GM04503 (cell line): ENCODE results near the gene GLMN.
A peak's percentile ranks its signal among the peaks of the same experiment; 100 is the strongest.

Experiments
- DNase-seq: peaks from one replicate; pipeline ENCODE4 v3.0.0-alpha.2; 2012; ENCODE audit warnings: low read depth

Gene GLMN

GRCh38 chr1:92298573-92299476 is at the start of gene GLMN, which contains the start of gene RPAP2:
TSS of gene GLMN (minus strand) at chr1:92298987. CDS start at chr1:92297999, 988 bp downstream.
TSS of gene RPAP2 (plus strand) at chr1:92299059. CDS start at chr1:92299074, 15 bp downstream.
- peak; percentile 47 for DNase-seq

GRCh38 chr1:92346866-92347640 is 48.3 kb upstream of the GLMN start:
- DNase-seq: no peak

GRCh38 chr1:92343061-92343460 is 44.3 kb upstream of the GLMN start:
- no peak for DNase-seq

GRCh38 chr1:92342401-92342800 is 43.6 kb upstream of the GLMN start:
- no peak for DNase-seq

GRCh38 chr1:92340154-92340553 is 41.4 kb upstream of the GLMN start:
- no peak for DNase-seq

GRCh38 chr1:92333668-92334067 is 34.9 kb upstream of the GLMN start:
- DNase-seq: no peak

GRCh38 chr1:92329347-92330129 is 30.8 kb upstream of the GLMN start:
- DNase-seq: no peak

- DNase-seq: no peak
These were observed 29.0 kb upstream of the GLMN start for GRCh38 chr1:92327794-92328193.

- DNase-seq: no peak
These were observed 27.9 kb upstream of the GLMN start for GRCh38 chr1:92326681-92327080.

GRCh38 chr1:92324784-92325183 is 26.0 kb upstream of the GLMN start:
- DNase-seq: no peak

- no peak for DNase-seq
These were observed 25.0 kb upstream of the GLMN start for GRCh38 chr1:92323473-92324453.

- no peak for DNase-seq
These were observed 19.2 kb upstream of the GLMN start for GRCh38 chr1:92317836-92318493.

GRCh38 chr1:92315766-92316599 is 17.2 kb upstream of the GLMN start:
- DNase-seq: no peak

- no peak for DNase-seq
These were observed 15.2 kb upstream of the GLMN start for GRCh38 chr1:92314024-92314423.

GRCh38 chr1:92310185-92310597 is 11.4 kb upstream of the GLMN start:
- no peak for DNase-seq

- no peak for DNase-seq
These were observed 9.2 kb upstream of the GLMN start for GRCh38 chr1:92307980-92308379.

- no peak for DNase-seq
These were observed 7.2 kb upstream of the GLMN start for GRCh38 chr1:92306020-92306419.

GRCh38 chr1:92301021-92301420 is 2.2 kb upstream of the GLMN start:
- DNase-seq: no peak

- DNase-seq: no peak
These were observed 827 bp upstream of the GLMN start for GRCh38 chr1:92299477-92300150.
